Muscle of leg (tissue), 11 donors: ENCODE results near the gene PGRMC1. TPM values are rescaled to one million over a fixed set of nuclear protein-coding genes. Genes with fewer than 3 reads are reported as not detected.
"Not testable (repeated sequence)": the region's sequence is repeated elsewhere in the genome, so short reads cannot be mapped to it uniquely, and the experiment has no call there.

Experiments
- DNase-seq: peaks from one replicate; pipeline ENCODE4 v3.0.0; 2013
- H3K27ac ChIP-seq: one replicate; pipeline ENCODE4 v1.5.1; 2013; ENCODE audit warnings: mild to moderate bottlenecking, low read length, control low read depth
- H3K27me3 ChIP-seq: one replicate; pipeline ENCODE4 v1.6.1; 2013; ENCODE audit warnings: low read length; ENCODE audit not compliant: control insufficient read depth, insufficient read depth
- H3K36me3 ChIP-seq: one replicate; pipeline ENCODE4 v1.6.1; 2013; ENCODE audit warnings: low read length; ENCODE audit not compliant: control insufficient read depth, insufficient read depth
- H3K4me1 ChIP-seq: one replicate; pipeline ENCODE4 v1.6.1; 2013; ENCODE audit warnings: low read length; ENCODE audit not compliant: control insufficient read depth, insufficient read depth
- H3K4me3 ChIP-seq: one replicate; pipeline ENCODE4 v1.5.1; 2013; ENCODE audit warnings: low read length, control low read depth
- H3K9me3 ChIP-seq: replicated peaks from 2 replicates; pipeline ENCODE4 v1.6.1; 2013; ENCODE audit warnings: low read depth, low read length; ENCODE audit not compliant: control insufficient read depth
- WGBS: methylation state at CpG from one replicate; pipeline ENCODE4 v1.1.5; 2013; ENCODE audit warnings: missing lambda C conversion rate; ENCODE audit not compliant: insufficient coverage; 5-methylcytosine and 5-hydroxymethylcytosine counted together
- polyA plus RNA-seq, 8 donors: library from polyadenylated mRNA; unstranded; fragments of 120-200 nt; gene quantifications; one replicate each; pipeline versions ENCODE4 v1.2.1 to v1.2.3, GENCODE V29; 2013; ENCODE audit warnings: inconsistent platforms in 1 of 8, low replicate concordance in 1 of 8; ENCODE audit not compliant: insufficient read length in 8 of 8, insufficient read depth in 1 of 8
- total RNA-seq: library from RNA; stranded (reverse); fragments of 120-200 nt; gene quantifications from one replicate; pipeline ENCODE4 v1.2.4, GENCODE V29; 2013

The PGRMC1 gene
- total and polyA plus RNA-seq, 9 donors = 86.7 to 148 (median 101) TPM

DNA sequence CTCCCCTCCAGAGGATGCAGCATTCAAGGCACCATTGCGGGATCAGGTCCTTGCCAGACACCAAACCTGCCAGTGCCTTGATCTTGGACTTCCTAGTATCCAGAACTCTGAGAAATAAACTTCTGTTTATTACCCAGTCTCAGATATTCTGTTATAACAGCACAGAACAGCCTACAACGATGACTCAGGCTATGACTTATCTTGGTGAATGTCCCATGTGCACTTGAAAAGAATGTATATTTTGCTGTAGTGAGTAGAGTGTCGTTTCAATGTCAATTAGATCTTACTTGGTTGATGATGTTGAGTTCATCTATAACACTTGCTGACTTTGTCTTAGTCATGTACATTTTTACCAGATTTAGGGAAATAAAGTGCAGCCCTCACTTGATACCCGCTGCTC lies 34.5 kb upstream of the PGRMC1 start:
- Histone ChIP-seq H3K4me3 (no peak overlapping the region), H3K36me3 (no peaks in the 10 kb centered on the region), H3K27me3 (peaks cover 7% of the 10 kb centered on the region), H3K27ac (no peak overlapping the region), H3K4me1 (no peaks in the 10 kb centered on the region), H3K9me3 (no peaks in the 10 kb centered on the region)
- DNase-seq = no peak
- 100% methylated on average over 1 of the region's 4 CpGs for WGBS

GRCh38 chrX:119206203-119206602 lies 29.9 kb upstream of the PGRMC1 start:
- H3K4me3 ChIP-seq = no peak overlapping the region
- WGBS = 82% methylated on average over 4 of the region's 5 CpGs
- no peaks in the 10 kb centered on the region for H3K9me3 ChIP-seq
- H3K36me3 ChIP-seq = no peaks in the 10 kb centered on the region
- no peak for DNase-seq
- H3K4me1 ChIP-seq = no peaks in the 10 kb centered on the region
- H3K27ac ChIP-seq = no peak overlapping the region
- H3K27me3 ChIP-seq = peaks cover 5% of the 10 kb centered on the region

DNA sequence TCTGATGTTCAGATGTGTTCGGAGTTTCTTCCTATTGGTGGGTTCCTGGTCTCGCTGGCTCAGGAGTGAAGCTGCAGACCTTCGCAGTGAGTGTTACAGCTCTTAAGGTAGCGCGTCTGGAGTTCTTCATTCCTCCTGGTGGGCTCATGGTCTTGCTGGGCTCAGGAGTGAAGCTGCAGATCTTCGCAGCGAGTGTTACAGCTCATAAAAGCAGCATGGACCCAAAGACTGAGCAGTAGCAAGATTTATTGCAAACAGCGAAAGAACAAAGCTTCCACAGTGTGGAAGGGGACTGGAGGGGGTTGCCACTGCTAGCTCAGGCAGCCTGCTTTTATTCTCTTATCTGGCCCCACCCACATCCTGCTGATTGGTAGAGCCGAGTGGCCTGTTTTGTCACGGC lies 28.6 kb upstream of the PGRMC1 start:
- WGBS = 56% methylated on average over 7 of the region's 10 CpGs
- H3K4me3 ChIP-seq, H3K27me3 ChIP-seq, H3K9me3 ChIP-seq, H3K36me3 ChIP-seq, DNase-seq, H3K27ac ChIP-seq, H3K4me1 ChIP-seq: not testable (repeated sequence)

DNA sequence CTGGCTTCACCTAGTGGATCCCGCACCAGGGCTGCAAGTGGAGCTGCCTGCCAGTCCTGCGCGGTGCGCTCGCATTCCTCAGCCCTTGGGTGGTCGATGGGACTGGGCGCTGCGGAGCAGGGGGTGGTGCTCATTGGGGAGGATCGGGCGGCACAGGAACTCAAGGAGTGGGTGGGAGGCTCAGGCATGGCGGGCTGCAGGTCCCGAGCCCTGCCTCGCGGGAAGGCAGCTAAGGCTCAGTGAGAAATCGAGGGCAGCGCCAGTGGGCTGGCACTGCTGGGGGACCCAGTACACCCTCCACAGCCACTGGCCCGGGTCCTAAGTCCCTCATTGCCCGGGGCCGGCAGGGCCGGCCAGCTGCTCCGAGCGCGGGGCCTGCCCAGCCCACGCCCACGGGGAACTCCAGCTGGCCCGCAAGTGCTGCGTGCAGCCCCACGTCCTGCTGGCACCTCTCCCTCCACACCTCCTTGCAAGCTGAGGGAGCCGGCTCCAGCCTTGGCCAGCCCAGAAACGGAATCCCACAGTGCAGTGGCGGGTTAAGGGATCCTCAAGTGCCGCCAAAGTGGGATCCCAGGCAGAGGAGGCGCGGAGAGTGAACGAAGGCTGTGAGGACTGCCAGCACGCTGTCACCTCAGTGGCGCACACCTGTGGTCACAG lies 27.6 kb upstream of the PGRMC1 start:
- no peaks in the 10 kb centered on the region for H3K36me3 ChIP-seq
- no peaks in the 10 kb centered on the region for H3K4me1 ChIP-seq
- no peak overlapping the region for H3K4me3 ChIP-seq
- no peak for DNase-seq
- no peaks in the 10 kb centered on the region for H3K9me3 ChIP-seq
- no peak overlapping the region for H3K27ac ChIP-seq
- H3K27me3 ChIP-seq = peaks cover 6% of the 10 kb centered on the region
- 86% methylated on average over 34 of the region's 37 CpGs for WGBS

- H3K27ac ChIP-seq, H3K36me3 ChIP-seq, H3K4me1 ChIP-seq, DNase-seq, H3K9me3 ChIP-seq, H3K4me3 ChIP-seq, H3K27me3 ChIP-seq: not testable (repeated sequence)
- 90% methylated on average over 22 of the region's 30 CpGs for WGBS
These were observed 25.0 kb upstream of the PGRMC1 start for GRCh38 chrX:119210931-119211648.

DNA sequence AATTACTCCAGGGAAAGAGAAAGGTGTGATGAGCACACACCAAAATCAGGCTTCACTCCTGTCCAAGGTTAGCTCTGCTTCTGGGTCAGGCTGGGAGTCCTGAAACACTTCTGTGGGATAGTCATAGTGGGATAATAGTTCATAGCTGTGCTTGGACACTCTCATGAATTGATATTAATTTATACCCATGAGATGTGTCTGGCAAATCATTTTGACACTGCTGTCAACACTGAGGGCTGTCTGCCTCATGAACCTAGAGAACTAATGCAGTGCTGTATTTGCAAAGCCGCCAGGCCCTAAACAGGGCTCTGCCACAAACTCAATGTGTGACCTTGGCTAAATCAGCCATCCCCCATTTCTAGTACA lies 24.5 kb upstream of the PGRMC1 start:
- H3K27ac ChIP-seq = no peak overlapping the region
- WGBS = no CpG with 5 or more reads among the region's 1 CpG

DNA sequence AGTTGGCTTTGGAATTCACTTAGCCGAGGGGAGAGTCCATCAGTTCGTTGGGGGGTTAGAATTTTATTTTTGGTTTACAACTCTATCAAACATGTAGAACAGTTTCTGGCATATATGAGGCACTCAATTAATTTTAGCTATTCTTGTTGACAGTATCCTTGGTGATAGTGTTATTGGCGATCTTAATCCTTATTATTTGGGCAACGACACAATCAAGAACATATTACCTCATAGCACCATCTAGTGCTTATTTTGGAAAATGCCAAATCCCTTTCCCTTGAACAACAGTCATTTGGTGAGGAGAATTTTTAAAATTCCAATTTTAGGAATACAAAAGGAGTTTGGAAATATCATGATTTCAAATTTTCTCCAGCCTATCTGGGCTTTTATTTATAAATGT lies 17.9 kb upstream of the PGRMC1 start:
- Histone ChIP-seq H3K36me3 (no peaks in the 10 kb centered on the region), H3K4me3 (no peak overlapping the region), H3K4me1 (no peaks in the 10 kb centered on the region), H3K27ac (no peak overlapping the region), H3K27me3 (peaks cover 4% of the 10 kb centered on the region), H3K9me3 (no peaks in the 10 kb centered on the region)
- peak; percentile 67 for DNase-seq
- WGBS = no CpG with 5 or more reads among the region's 4 CpGs

More for the DNA sequence above, 24.5 kb upstream of the PGRMC1 start:
- Histone ChIP-seq H3K9me3 (no peaks in the 10 kb centered on the region), H3K4me1 (no peaks in the 10 kb centered on the region), H3K4me3 (no peak overlapping the region), H3K27me3 (peaks cover 3% of the 10 kb centered on the region), H3K36me3 (no peaks in the 10 kb centered on the region)
- no peak for DNase-seq

- no peaks in the 10 kb centered on the region for H3K36me3 ChIP-seq
- WGBS = 72% methylated on average over 31 of the region's 37 CpGs
- no peak overlapping the region for H3K27ac ChIP-seq
- no peaks in the 10 kb centered on the region for H3K9me3 ChIP-seq
- no peak overlapping the region for H3K4me3 ChIP-seq
- H3K4me1 ChIP-seq = no peaks in the 10 kb centered on the region
- DNase-seq = no peak
- peaks cover 9% of the 10 kb centered on the region for H3K27me3 ChIP-seq
These were observed 13.2 kb upstream of the PGRMC1 start for GRCh38 chrX:119222932-119223331.

DNA sequence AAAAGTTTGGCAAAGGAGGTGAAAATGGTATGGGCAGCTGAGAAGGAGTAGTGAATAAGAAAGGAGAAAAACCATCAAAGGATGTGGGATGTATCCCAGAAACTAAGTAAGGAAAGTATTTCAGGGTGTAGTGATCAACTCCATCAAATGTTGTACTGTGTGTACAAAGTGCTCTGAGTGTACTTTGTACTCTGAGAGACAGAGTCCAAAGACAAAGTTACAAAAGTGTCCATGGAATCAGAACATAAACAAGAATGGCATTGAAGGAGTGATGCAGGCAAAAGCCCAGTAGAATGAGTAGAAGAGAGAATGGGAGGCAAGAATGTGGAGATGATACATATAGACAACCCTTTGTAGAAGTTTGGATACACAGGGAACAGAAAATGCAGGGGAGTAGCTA lies 12.3 kb upstream of the PGRMC1 start:
- peaks cover 2% of the 10 kb centered on the region for H3K4me1 ChIP-seq
- no peak for DNase-seq

DNA sequence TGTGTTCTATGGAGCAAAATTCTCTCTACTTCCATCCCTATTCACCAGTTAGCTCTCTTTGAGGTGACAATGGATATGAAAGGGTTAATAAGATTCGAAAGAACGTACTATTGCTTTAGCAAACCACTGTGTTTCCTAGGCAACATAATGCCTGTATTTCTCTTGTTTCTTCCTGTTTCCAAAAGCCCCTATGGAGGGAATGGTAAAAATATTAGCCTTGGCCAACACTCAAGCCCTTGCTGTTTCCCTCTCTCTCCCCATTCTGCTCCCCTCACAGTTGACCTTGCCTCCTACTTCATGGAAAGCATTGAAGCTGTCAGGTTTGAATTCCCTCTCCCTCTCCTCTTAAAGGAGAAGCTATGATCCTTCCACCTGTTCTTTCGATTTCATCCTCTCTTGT lies 9.6 kb upstream of the PGRMC1 start:
- no CpG with 5 or more reads among the region's 3 CpGs for WGBS
- DNase-seq = peak; percentile 92
- no peaks in the 10 kb centered on the region for H3K36me3 ChIP-seq
- H3K27me3 ChIP-seq = peaks cover 7% of the 10 kb centered on the region
- H3K27ac ChIP-seq = no peak overlapping the region
- H3K4me1 ChIP-seq = peaks cover 2% of the 10 kb centered on the region
- H3K4me3 ChIP-seq = no peak overlapping the region
- no peaks in the 10 kb centered on the region for H3K9me3 ChIP-seq

More for the DNA sequence above, 12.3 kb upstream of the PGRMC1 start:
- Histone ChIP-seq H3K27ac (no peak overlapping the region), H3K9me3 (no peaks in the 10 kb centered on the region), H3K36me3 (no peaks in the 10 kb centered on the region), H3K27me3 (peaks cover 7% of the 10 kb centered on the region), H3K4me3 (no peak overlapping the region)
